HepG2 (cell line): ENCODE data around the gene HOXC10. TPM values are rescaled to one million over a fixed set of nuclear protein-coding genes. Genes with fewer than 3 reads are reported as not detected.

ENCODE experiments used
- CENPX ChIP-seq: sonication (generic); formaldehyde crosslinking; IDR thresholded peaks from 2 replicates; pipeline ENCODE4 v1.9.0; 2021; ENCODE audit warnings: mild to moderate bottlenecking, missing genetic modification reagents, moderate library complexity
- HMGA1 ChIP-seq: sonication (generic); formaldehyde crosslinking; conservative IDR thresholded peaks from 2 replicates; pipeline ENCODE4 v1.4.0; 2020; ENCODE audit warnings: missing genetic modification reagents
- MXI1 ChIP-seq: IDR thresholded peaks from 3 replicates; pipeline ENCODE4 v1.6.1; 2012; ENCODE audit warnings: low read depth, low read length, inconsistent platforms, borderline replicate concordance
- ONECUT2 ChIP-seq: sonication (generic); formaldehyde crosslinking; IDR thresholded peaks from 2 replicates; pipeline ENCODE4 v1.4.0; 2020; ENCODE audit warnings: missing genetic modification reagents
- SOX6 ChIP-seq, 2 experiments: fragments of 450-650 bp in 1 of 2; sonication (generic) in 1 of 2; formaldehyde crosslinking in 1 of 2; IDR thresholded peaks; 2 replicates each; pipeline versions ENCODE4 v1.4.0 to v1.6.1; 2017 to 2020; ENCODE audit warnings: antibody characterized with exemption in 1 of 2, mild to moderate bottlenecking in 1 of 2, missing genetic modification reagents in 1 of 2
- ZBTB4 ChIP-seq: sonication (generic); formaldehyde crosslinking; IDR thresholded peaks from 2 replicates; pipeline ENCODE4 v1.4.0; 2020; ENCODE audit warnings: missing genetic modification reagents, mild to moderate bottlenecking, borderline replicate concordance
- ZNF776 ChIP-seq: sonication (generic); formaldehyde crosslinking; IDR thresholded peaks from 2 replicates; pipeline ENCODE4 v1.4.0; 2020; ENCODE audit warnings: mild to moderate bottlenecking, missing genetic modification reagents
- polyA plus RNA-seq, 8 experiments: library from polyadenylated mRNA; depleted of rRNA in 3 of 8; stranded (reverse) in 7 of 8; unstranded in 1 of 8; fragments of >200 nt; fragmentation: Illumina TruSeq in 4 of 8; extraction: Trizol in 4 of 8; gene quantifications; 2 replicates each; pipeline versions ENCODE4 v1.2.1 to v1.2.3, GENCODE V29; 2011 to 2016; ENCODE audit warnings: low read depth in 4 of 8, missing spikeins in 1 of 8, mixed read lengths in 1 of 8; ENCODE audit not compliant: insufficient read depth in 1 of 8
- total RNA-seq, 5 experiments: library from RNA; depleted of rRNA; stranded (reverse); fragments of >200 nt; fragmentation: Illumina TruSeq; extraction: Trizol; gene quantifications; 2 replicates each; pipeline ENCODE4 v1.2.3, GENCODE V29; 2016; ENCODE audit warnings: low read depth in 1 of 5
- TF ChIP-seq, protein P1 (sequence below): sonication (generic); formaldehyde crosslinking; IDR thresholded peaks from 2 replicates; pipeline ENCODE4 v1.5.1; 2020; ENCODE audit warnings: missing genetic modification reagents, mild to moderate bottlenecking, borderline replicate concordance
- TF ChIP-seq, protein P2 (sequence below): sonication (generic); formaldehyde crosslinking; IDR thresholded peaks from 2 replicates; pipeline ENCODE4 v1.5.1; 2020; ENCODE audit warnings: mild to moderate bottlenecking, moderate library complexity, missing genetic modification reagents
- TF ChIP-seq, protein P3 (sequence below), 2 experiments: sonication (generic) in 1 of 2; formaldehyde crosslinking in 1 of 2; IDR thresholded peaks; 2 replicates each; pipeline versions ENCODE4 v1.4.0 to v1.6.1; 2018 to 2020; ENCODE audit warnings: missing genetic modification reagents in 2 of 2, borderline replicate concordance in 1 of 2, low read depth in 1 of 2, mild to moderate bottlenecking in 1 of 2, missing biosample characterization in 1 of 2
- TF ChIP-seq, protein P4 (sequence below): sonication (generic); formaldehyde crosslinking; IDR thresholded peaks from 2 replicates; pipeline ENCODE4 v1.4.0; 2020; ENCODE audit warnings: missing genetic modification reagents, mild to moderate bottlenecking, borderline replicate concordance
- TF ChIP-seq, protein P5 (sequence below): sonication (generic); formaldehyde crosslinking; IDR thresholded peaks from 2 replicates; pipeline ENCODE4 v1.8.1; 2022; ENCODE audit warnings: mild to moderate bottlenecking, missing genetic modification reagents

Gene HOXC10
- total and polyA plus RNA-seq, 2 of the 13 experiments (the other 11 are each of a cell fraction or from before 2014, with no cell fraction given) = not detected

GRCh38 chr12:53994264-53995001 lies 9.5 kb downstream of the HOXC10 start (continued):
- TF ChIP-seq, protein P1, sequence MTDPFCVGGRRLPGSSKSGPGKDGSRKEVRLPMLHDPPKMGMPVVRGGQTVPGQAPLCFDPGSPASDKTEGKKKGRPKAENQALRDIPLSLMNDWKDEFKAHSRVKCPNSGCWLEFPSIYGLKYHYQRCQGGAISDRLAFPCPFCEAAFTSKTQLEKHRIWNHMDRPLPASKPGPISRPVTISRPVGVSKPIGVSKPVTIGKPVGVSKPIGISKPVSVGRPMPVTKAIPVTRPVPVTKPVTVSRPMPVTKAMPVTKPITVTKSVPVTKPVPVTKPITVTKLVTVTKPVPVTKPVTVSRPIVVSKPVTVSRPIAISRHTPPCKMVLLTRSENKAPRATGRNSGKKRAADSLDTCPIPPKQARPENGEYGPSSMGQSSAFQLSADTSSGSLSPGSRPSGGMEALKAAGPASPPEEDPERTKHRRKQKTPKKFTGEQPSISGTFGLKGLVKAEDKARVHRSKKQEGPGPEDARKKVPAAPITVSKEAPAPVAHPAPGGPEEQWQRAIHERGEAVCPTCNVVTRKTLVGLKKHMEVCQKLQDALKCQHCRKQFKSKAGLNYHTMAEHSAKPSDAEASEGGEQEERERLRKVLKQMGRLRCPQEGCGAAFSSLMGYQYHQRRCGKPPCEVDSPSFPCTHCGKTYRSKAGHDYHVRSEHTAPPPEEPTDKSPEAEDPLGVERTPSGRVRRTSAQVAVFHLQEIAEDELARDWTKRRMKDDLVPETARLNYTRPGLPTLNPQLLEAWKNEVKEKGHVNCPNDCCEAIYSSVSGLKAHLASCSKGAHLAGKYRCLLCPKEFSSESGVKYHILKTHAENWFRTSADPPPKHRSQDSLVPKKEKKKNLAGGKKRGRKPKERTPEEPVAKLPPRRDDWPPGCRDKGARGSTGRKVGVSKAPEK = no peak
- TF ChIP-seq CENPX (CRISPR knock-in tag) (no peak), SOX6 (IDR thresholded peaks at IDR 0.05) (no peak), SOX6 (CRISPR knock-in tag; IDR thresholded peaks at IDR 0.05) (0 out of 2 replicates have a peak, but pooled peaks have one; percentile 20), MXI1 (no peak), ZBTB4 (CRISPR knock-in tag) (no peak), HMGA1 (CRISPR knock-in tag) (no peak), ZNF776 (CRISPR knock-in tag) (peak; percentile 74; the same call in 1 of the 2 replicates), ONECUT2 (CRISPR knock-in tag) (no peak)
- TF ChIP-seq, protein P2, sequence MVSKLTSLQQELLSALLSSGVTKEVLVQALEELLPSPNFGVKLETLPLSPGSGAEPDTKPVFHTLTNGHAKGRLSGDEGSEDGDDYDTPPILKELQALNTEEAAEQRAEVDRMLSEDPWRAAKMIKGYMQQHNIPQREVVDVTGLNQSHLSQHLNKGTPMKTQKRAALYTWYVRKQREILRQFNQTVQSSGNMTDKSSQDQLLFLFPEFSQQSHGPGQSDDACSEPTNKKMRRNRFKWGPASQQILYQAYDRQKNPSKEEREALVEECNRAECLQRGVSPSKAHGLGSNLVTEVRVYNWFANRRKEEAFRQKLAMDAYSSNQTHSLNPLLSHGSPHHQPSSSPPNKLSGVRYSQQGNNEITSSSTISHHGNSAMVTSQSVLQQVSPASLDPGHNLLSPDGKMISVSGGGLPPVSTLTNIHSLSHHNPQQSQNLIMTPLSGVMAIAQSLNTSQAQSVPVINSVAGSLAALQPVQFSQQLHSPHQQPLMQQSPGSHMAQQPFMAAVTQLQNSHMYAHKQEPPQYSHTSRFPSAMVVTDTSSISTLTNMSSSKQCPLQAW (CRISPR knock-in tag) = peak; percentile 29; the same call in 1 of the 2 replicates
- TF ChIP-seq, protein P3, sequence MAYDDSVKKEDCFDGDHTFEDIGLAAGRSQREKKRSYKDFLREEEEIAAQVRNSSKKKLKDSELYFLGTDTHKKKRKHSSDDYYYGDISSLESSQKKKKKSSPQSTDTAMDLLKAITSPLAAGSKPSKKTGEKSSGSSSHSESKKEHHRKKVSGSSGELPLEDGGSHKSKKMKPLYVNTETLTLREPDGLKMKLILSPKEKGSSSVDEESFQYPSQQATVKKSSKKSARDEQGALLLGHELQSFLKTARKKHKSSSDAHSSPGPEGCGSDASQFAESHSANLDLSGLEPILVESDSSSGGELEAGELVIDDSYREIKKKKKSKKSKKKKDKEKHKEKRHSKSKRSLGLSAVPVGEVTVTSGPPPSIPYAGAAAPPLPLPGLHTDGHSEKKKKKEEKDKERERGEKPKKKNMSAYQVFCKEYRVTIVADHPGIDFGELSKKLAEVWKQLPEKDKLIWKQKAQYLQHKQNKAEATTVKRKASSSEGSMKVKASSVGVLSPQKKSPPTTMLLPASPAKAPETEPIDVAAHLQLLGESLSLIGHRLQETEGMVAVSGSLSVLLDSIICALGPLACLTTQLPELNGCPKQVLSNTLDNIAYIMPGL (CRISPR knock-in tag; IDR thresholded peaks at IDR 0.05; ENCODE audit: borderline replicate concordance in 1 of 2, low read depth in 1 of 2) = no peak
- TF ChIP-seq, protein P4, sequence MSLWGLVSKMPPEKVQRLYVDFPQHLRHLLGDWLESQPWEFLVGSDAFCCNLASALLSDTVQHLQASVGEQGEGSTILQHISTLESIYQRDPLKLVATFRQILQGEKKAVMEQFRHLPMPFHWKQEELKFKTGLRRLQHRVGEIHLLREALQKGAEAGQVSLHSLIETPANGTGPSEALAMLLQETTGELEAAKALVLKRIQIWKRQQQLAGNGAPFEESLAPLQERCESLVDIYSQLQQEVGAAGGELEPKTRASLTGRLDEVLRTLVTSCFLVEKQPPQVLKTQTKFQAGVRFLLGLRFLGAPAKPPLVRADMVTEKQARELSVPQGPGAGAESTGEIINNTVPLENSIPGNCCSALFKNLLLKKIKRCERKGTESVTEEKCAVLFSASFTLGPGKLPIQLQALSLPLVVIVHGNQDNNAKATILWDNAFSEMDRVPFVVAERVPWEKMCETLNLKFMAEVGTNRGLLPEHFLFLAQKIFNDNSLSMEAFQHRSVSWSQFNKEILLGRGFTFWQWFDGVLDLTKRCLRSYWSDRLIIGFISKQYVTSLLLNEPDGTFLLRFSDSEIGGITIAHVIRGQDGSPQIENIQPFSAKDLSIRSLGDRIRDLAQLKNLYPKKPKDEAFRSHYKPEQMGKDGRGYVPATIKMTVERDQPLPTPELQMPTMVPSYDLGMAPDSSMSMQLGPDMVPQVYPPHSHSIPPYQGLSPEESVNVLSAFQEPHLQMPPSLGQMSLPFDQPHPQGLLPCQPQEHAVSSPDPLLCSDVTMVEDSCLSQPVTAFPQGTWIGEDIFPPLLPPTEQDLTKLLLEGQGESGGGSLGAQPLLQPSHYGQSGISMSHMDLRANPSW = no peak
- TF ChIP-seq, protein P5, sequence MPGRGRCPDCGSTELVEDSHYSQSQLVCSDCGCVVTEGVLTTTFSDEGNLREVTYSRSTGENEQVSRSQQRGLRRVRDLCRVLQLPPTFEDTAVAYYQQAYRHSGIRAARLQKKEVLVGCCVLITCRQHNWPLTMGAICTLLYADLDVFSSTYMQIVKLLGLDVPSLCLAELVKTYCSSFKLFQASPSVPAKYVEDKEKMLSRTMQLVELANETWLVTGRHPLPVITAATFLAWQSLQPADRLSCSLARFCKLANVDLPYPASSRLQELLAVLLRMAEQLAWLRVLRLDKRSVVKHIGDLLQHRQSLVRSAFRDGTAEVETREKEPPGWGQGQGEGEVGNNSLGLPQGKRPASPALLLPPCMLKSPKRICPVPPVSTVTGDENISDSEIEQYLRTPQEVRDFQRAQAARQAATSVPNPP (CRISPR knock-in tag) = no peak
